GM18909 (cell line): Measurements from ENCODE around the gene SNUPN.
"Not testable (repeated sequence)": the region's sequence is repeated elsewhere in the genome, so short reads cannot be mapped to it uniquely, and the experiment has no call there.

Experiments
- ATAC-seq: cut with Tn5 transposase; IDR thresholded peaks from one replicate; pipeline ENCODE4 v1.9.1; 2021; ENCODE audit warnings: mild to moderate bottlenecking; ENCODE audit not compliant: unreplicated experiment, poor library complexity

The SNUPN gene

GRCh38 chr15:75637245-75638009 is 11.9 kb upstream of the SNUPN start:
- ATAC-seq: no peak

GRCh38 chr15:75636026-75636425 is 10.5 kb upstream of the SNUPN start:
- ATAC-seq: no peak

- ATAC-seq: not testable (repeated sequence)
Observed at GRCh38 chr15:75633922-75634321, 8.4 kb upstream of the SNUPN start.

GRCh38 chr15:75631935-75632334 is 6.4 kb upstream of the SNUPN start:
- no peak for ATAC-seq

- ATAC-seq: no peak
Observed at GRCh38 chr15:75622505-75622904, 3.0 kb downstream of the SNUPN start.

- ATAC-seq: no peak
Observed at GRCh38 chr15:75620841-75621391, 4.6 kb downstream of the SNUPN start.

- ATAC-seq: no peak
Observed at GRCh38 chr15:75620058-75620820, 5.3 kb downstream of the SNUPN start.

- ATAC-seq: no peak
Observed at GRCh38 chr15:75616766-75617165, 8.8 kb downstream of the SNUPN start.

- ATAC-seq: no peak
Observed at GRCh38 chr15:75606711-75607699, 18.5 kb downstream of the SNUPN start.

GRCh38 chr15:75606026-75606425 is 19.5 kb downstream of the SNUPN start:
- ATAC-seq: no peak

GRCh38 chr15:75599401-75599800 is 26.1 kb downstream of the SNUPN start:
- no peak for ATAC-seq

GRCh38 chr15:75598361-75598760 is 27.2 kb downstream of the SNUPN start:
- ATAC-seq: no peak

- ATAC-seq: no peak
Observed at GRCh38 chr15:75597667-75598341, 27.7 kb downstream of the SNUPN start.

GRCh38 chr15:75596703-75597345 is 28.7 kb downstream of the SNUPN start:
- ATAC-seq: no peak

- no peak for ATAC-seq
Observed at GRCh38 chr15:75594276-75594675, 31.2 kb downstream of the SNUPN start.

- ATAC-seq: no peak
Observed at GRCh38 chr15:75591655-75592364, 33.7 kb downstream of the SNUPN start.

- no peak for ATAC-seq
Observed at GRCh38 chr15:75590239-75590638, 35.3 kb downstream of the SNUPN start.

- ATAC-seq: no peak
Observed at GRCh38 chr15:75589071-75589470, 36.5 kb downstream of the SNUPN start.

GRCh38 chr15:75586422-75586821 is 39.1 kb downstream of the SNUPN start:
- not testable (repeated sequence) for ATAC-seq
